Measurements from ENCODE around the gene EME2. TPM values are rescaled to one million over a fixed set of nuclear protein-coding genes. Genes with fewer than 3 reads are reported as not detected.

Gene EME2
- total RNA-seq, 4 donors from 2014 or later = 2.3 to 13.8 (median 5.2) TPM

- no peak for TF ChIP-seq CTCF (IDR thresholded peaks at IDR 0.05; ENCODE audit: low read depth)
Measured at GRCh38 chr16:1791943-1792812, 19.6 kb downstream of the EME2 start.

- no peak for TF ChIP-seq CTCF (IDR thresholded peaks at IDR 0.05; ENCODE audit: low read depth)
Measured at GRCh38 chr16:1792836-1793577, 20.4 kb downstream of the EME2 start.

- TF ChIP-seq CTCF (IDR thresholded peaks at IDR 0.05; ENCODE audit: low read depth) = no peak
Measured at GRCh38 chr16:1793578-1794220, 21.1 kb downstream of the EME2 start, which contains the start of gene IGFALS. TSS of gene IGFALS (minus strand) at chr16:1793705. CDS start at chr16:1793652, 53 bp downstream.

- TF ChIP-seq CTCF (IDR thresholded peaks at IDR 0.05; ENCODE audit: low read depth) = no peak
Measured at GRCh38 chr16:1794221-1794871, 21.7 kb downstream of the EME2 start.

- no peak for TF ChIP-seq CTCF (IDR thresholded peaks at IDR 0.05; ENCODE audit: low read depth)
Measured at GRCh38 chr16:1794908-1795666, 22.5 kb downstream of the EME2 start.

GRCh38 chr16:1800701-1801100 is 28.1 kb downstream of the EME2 start:
- TF ChIP-seq CTCF (IDR thresholded peaks at IDR 0.05; ENCODE audit: low read depth) = no peak
